UCSD-AML1 (cell line): ENCODE results near the gene GRIP2.
"Not testable (repeated sequence)": the region's sequence is repeated elsewhere in the genome, so short reads cannot be mapped to it uniquely, and the experiment has no call there.

Experiments
- DNase-seq: peaks from one replicate; lab custom pipeline; 2025; ENCODE audit not compliant: unreplicated experiment; lab: John Stamatoyannopoulos, UW

GRIP2 gene

DNA sequence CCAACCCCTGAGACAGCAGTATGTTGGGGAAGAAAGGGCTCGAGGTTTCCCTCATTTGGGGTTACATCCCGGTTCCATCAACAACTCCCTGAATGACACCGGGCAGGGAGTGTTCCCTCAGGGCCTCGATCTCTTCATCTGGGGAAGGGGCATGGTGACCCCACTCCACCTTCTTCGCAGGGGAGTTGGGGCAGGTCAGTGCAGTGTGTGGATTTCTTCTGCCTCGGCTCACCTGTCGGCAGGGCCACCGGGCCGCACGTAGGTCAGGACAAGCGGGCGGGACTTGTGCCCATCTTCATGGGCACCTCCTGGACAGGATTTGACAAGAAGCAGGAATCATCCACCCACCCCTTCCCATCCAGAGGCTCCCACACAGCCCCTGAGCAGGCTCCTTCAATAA lies 17.4 kb downstream of the GRIP2 start:
- no peak for DNase-seq

DNA sequence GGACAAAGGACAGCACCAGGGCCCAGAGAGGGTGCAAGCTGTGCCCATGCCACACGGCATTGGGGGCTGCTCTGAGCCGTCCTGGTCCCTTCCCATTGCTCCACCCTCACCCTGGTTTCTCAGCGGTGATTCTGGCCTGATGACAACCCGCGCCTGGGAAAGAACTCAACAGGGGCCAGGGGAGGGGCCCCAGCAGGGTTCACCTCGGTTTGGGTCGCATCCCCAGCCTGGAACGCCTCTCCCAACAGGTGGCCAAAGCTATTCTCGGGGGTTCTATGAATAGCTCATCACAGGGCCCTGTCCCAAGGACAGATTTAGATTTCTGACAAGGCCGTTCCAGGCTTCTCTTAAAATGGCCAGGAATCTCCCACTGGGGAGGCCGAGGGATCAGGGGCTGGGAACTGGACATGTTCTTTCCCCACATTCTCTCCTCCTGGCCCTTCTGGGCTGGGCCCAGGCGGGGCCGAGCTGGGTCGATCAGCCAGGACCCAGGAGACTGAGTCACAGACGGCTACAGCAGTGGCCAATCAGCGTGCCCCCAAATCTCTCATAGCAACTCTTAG lies 17.9 kb downstream of the GRIP2 start:
- DNase-seq = no peak

DNA sequence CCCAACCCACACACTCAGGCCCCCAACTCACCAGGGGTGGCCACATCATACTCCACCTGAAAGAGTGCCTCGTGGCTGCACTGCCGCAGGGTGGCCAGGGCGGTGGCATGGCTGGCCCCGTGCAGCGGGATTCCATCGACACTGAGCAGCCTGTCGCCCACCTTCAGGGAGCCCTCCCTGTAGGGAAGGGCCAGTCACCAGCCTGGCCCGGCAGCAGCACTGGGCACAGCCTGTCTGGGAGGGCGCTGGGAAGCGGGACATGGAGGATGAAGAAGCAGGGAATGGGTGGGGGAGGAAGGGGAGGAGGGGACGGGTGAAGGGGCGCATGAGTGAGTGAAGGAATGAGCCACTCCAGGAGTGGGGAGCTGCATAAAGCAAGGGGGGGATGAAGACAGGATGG lies 18.5 kb downstream of the GRIP2 start:
- DNase-seq = no peak

DNA sequence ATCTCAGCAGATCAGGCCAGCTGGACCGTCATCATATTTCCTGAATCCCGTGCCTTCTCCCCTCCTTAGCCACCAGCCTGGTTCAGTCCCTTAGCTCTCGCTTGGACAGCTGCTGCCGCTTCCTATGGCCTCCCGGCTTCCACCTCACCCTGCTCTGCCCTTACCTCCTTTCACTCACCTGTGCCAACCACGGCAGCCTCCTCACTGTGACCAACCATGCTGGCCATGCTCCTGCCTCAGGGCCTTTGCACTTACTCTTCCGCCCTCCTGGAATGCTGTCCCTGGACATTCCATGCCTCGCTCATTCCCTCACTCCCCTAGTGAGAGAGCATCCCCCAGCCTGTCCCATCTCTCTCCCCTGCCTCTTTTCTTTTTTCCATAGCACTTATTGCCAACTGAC lies 19.2 kb downstream of the GRIP2 start:
- no peak for DNase-seq

DNA sequence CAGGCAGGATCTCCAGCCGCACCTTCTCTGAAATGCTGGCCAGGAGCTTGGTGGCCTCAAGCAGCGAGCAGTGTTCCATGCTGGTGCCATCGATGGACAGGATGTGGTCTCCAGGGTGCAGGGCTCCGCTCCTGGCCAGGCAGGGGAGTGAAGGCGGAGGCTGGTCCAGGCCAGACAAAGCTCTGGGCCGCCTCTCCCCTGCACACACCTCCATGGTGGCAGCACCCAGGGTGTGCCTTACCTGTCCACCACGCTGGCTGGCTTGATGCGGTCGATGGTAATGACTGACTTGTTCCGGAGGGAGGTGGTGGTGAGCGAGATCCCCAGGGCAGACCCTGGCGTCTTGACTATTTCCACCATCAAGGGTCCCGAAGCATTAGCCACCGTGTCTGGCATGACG lies 20.0 kb downstream of the GRIP2 start:
- DNase-seq = no peak

DNA sequence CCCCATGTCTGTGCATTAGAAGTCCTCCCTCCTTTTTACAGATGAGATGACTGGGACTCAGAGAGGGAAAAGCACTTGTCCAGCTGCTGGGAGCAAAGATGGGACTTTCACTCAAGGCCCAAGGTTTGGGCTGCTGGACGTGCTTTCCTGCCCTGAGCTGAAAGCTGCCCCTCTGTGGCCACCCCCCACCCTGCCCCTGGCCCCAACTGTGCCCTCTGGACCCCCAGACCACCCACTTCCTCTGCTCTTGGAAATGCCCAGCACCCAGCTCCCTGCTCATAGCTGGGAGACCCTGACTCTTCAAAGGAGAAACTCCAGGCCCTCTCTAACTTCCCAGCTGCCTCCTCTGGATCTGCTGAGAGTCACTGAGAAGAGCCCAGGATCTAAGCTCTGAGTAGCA lies 20.7 kb downstream of the GRIP2 start:
- no peak for DNase-seq

DNA sequence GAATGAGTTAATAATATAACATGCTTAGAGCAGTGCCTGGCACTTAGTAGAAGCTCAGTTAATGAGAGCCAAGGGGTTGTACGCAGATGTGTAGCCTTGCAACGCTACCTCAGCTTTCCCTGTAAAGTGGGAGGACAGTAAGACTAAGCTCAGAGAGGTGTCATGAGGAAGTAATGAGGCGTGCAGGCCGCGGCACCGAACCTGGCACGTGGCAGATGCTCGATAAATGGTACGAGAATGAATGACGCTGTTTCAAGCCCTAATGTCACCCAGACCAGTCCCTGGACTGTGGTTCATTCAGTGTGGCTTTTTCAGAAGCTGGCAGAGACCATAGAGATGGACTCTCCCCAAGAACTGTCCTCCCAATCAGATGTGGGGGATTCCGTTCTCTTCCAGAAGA lies 21.2 kb downstream of the GRIP2 start:
- DNase-seq = no peak

DNA sequence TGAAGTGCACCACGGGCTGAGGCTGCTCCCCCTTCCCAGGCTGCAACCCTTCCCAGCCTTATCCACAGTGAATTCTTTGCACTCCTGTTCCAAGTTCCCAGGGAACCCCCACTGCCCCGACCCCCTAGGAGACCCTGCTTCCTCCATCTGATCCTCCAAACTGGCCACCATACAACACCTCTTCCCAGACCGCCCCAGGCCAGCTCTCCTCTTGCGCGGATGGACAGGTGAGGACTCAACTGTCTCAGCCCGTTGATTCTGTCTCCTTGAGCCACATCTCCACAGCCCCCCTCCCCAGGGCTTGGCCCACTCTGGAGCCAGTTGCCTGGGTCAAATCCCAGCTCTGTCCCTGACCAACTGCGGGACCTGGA lies 21.7 kb downstream of the GRIP2 start:
- DNase-seq = no peak

DNA sequence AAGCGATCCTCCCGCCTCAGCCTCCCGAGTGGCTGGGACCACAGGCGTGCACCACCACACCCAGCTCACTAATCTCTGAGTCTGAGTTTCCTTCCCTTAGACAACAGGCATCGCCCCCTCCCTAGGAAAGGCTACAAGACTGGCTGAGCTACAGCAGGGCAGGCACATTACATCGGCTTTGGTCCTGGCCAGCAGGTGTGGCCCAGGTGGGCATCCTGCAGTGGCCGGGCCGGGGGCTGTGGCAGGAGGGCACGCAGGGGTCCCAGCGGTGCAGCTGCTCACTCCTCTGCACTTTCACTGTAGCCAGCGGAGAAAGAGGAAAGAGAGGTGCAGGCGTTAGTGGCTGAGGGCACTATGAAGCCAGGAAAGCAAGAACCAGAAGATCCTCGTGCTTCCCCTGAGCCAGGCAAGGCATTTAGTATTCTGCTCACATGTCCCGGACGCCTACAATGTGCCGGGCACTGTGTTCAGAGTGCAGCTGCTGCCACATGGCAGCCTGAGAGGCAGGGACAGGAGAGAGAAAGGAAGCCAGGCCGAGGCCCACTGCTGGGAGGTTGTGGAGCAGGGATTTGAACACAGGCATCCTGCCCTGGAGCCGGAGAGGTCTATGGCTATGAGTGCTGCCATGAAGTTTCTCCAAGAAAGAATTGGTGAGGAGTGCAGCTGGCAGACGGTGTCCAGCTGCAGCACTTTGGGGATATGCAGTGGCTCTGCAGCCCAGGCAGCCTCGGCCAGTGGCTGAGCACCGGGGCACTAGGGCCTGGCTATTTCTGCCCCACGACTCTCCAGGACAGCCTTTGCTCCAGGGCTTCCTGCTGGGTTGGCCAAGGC lies 22.3 kb downstream of the GRIP2 start:
- DNase-seq = no peak

DNA sequence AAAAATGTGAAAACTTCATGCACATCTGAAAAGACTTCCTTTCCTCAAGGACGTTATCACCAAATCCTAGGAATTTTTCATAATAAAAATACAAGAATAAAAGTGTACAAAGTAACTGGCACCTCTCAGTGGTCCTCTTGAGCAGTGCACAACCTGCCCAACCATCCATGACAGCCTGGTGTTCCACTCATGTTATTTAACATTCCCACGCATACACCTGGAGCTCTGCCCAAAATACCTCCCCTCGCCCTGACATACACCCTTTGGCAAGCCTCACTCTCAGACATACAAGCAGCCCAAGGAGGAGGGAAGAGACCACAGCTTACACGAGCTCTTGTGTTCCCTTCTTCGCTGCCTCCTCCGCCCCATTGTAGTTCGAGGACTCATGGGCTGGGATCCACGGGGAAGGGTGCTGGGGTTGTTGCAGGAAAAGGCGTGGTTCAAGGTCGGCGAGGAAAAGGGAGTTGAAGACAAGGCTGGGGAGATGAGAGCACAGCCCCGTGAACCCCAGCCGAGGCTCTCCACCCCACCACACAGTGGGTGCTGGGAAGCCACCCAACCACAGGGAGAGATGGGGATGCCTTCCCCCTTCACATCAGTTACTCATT lies 23.3 kb downstream of the GRIP2 start:
- DNase-seq = no peak

DNA sequence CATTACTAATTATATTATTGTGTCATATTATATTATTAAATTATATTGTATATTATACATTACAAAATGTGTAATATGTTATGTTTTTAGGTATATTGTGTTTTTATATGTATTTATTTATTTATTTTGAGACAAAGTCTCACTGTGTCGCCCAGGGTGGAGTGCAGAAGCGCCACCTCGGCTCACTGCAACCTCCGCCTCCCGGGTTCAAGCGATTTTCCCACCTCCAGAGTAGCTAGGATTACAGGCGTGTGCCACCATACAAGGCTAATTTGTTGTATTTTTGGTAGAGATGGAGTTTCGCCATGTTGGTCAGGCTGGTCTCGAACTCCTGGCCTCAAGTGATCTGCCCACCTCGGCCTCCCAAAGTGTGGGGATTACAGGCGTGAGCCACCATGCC lies 24.6 kb downstream of the GRIP2 start:
- not testable (repeated sequence) for DNase-seq

DNA sequence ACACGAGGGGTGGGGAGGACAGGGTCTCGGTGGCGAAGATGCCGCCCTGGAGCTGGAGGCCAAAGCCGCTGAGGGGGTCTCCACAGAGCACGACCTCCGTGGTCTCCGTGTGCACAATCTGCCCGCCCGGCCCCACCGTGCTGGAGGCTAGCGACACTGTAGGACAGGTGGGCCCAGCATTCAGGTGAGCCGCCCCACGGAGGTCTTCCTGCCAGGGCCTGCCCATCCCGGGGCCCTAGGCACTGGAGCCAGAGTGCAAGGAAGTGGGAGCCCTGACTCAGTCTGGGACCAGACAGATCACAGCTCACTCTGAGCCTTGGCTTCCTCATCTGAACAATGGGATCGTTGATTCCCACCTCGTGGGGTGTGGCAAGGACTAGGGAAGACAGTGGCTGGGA lies 25.8 kb downstream of the GRIP2 start:
- no peak for DNase-seq

DNA sequence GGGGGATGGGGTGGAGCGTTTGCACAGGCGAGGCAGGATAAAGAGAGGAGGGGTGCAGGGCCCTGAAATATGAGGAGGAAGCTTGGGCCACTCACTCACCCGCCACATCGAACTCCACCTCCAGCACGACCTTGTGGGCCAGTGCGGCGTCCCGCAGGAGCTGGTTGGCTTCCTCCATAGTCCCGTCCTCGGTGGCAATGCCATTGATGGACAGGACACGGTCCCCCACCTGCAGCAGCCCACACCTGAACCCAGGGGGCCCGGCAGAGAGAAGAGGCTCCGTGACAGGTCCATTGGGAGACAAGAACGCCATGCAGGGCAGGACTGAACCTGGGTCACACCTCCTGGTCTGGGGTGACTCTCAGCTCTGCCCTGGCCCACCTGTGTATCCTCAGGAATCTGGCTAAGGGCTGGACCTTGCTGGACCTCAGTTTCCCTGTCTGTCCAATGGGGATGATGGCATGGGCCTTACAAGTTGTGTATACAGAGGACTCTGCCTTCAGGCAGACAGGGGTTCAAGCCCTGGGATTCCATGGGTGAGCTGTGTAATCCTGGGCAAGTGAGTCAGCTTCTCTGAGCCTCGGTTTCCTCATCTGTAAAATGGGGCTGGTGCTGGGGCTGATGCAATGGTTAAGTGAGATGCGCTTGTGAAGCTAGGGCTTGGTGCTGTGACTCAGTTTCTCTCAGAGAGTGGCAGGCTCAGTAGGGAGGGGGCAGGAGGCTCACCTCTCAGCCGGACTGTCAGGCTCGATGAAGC lies 26.4 kb downstream of the GRIP2 start:
- DNase-seq = no peak

DNA sequence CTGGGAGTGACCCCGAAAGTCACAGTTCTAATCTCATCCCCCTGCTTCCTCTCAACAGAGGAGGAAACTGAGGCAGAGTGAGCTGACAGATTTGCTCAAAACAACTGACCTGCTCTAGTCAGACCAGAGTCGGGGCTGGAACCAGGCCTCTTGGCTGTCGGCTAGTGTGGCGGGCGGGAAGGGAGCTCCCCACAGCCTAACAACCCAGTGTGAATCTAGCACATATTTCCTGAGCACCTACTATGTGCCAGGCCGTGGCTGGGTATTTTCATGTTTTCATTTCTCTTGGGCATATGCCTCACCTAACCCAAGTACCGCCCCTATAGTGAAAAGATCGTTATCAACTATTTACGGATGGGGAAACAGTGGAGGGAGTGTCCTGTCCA lies 27.2 kb downstream of the GRIP2 start:
- no peak for DNase-seq

DNA sequence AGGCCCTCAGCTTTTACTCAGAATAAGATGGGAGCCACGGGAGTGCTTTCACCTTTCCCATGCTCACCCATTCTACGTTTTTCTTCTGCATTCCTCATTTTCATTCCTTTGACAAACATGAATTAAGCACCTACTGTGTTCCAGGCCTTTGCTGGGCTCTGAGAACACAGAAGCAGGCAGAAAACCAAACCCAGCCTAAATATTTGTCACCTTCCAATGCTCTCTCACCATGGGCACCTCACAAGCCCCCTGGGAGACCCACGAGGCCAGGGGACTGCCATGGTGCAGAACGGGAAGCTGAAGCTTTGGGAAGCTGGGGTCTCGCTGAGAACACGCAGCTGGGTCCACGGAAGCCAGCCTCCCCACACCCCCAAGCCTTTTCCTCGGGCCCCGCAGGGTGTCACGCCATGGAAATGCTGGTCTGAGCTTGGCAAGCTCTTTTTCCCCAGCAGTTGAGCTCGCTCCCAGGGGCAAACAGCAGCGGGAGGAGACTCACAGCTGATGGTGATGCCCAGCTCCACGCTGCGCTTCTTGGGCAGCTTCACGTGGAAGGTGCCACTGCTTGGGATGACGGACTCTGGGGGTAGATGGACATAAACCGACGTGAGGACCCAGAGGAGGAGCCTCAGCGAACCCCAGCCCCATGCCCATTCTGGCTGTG lies 27.7 kb downstream of the GRIP2 start:
- DNase-seq = no peak

DNA sequence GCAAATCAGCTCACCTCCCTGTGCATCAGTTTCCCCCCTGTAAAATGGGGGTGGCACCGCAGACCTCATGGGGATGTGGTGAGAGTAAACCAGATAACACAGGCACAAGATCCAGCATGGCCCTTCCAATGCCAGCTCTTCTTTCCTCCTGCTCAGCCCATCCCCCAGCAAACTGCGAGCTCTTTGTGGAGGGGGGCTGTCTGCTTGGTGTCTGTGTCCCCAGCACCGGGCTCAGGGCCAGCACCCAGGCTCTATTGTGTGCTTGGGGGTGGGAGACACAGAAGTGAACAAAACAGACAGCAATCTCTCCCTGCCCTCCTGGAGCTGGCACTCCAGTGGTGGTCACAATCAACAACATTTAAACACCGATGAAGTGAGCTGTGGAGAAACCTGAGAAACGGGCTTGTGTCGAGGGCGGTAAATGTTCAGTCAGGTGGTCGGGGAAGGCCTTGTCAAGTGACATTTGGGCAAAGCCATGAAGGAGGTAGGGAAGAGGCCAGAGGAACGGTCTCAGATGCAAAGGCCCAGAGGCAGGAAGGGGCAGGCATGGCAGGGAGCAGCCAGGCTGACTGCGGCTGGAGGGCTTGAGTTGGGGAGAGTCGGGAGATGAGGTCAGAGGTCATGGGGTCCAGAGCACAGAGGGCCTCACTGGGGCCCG lies 28.4 kb downstream of the GRIP2 start:
- no peak for DNase-seq

DNA sequence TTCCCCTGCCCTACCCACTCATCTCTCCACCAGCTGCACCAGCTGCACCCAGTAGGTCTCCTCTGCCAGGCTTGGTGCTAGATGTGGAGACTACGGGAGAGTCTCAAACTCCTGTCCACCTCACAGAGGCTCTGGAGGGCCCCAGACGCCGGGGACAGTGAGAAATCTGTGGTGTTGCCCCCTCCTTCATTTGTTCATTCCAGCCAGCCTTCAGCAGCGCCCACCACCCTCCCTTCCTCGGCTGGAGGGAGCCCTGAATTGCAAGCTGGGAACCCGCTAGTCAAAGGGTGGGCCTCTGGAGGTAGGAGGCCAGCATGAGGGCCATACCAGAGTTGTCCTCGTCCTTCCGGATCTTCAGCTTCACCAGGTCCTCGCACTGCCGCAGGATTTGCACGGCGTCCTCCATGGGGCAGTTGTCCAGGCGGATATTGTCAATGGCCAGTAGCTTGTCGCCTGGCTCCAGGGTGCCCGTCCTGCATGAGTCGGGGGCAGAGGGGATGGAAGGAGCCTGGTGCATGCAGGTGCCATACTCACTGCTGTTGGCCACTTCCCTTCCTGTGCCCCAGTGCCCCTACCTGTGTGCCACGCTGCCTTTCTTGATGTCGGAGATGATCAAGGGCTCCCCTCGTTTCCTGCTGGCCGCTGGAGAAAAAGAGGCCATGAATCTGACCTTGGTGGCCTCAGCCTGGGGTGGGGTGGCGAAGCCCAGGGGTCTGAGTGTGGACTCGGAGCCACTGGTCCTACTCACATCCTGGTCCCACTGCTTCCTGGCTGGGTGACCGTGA lies 29.1 kb downstream of the GRIP2 start:
- DNase-seq = no peak

DNA sequence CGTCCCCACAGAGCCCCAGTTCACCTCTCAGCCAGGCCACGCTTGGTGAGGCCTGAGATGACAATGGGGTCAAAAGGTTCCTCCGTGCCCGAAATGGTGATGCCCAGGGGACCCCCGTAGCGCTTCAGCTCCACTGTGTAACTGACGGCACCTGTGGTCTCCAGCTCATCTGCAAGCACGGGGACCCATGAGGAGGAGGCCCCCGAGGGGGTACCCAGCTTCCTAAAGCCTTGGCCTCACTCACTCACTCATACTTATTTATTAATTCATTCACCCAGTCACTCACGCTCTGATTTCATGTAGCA lies 30.4 kb downstream of the GRIP2 start:
- DNase-seq = no peak

DNA sequence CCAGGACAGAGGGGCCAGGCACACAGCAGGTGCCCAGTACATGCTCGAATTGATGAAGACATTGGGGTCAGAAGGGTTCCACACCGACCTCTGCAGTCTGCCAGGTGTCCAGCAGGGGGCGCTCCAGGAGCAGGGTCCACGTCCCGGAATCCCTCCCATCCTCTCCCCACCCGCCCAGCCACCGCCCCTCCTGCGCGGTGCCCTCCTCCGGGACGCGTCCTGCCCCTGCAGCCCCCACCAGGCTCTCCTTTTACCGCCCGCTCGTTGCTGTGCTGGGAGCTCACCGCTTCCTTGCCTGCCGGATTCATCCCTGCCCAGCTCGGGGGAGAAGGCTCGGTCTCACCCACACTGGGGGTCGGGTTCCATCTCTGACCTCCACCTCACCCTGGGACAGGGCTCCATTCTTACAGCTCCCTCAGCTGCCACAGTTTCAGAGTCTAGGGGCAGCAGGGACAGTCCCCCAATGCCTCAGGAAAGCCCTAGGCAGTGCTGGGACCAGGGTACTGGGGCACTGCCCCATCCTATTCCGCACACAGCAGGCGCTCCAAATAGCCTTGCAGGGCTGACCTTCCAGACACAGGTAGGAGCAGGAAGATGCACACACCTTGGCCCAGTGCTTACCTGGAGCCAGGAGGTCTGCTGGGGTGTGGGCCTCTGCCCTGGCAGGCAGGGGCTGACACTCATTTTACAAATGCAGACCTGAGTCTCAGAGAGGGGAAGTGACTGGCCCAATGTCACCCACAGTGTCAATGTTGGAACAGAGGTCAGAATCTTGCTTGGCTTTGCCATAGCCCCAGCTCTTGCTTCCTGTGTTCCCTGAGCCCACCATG lies 31.0 kb downstream of the GRIP2 start:
- peak; percentile 57 for DNase-seq

DNA sequence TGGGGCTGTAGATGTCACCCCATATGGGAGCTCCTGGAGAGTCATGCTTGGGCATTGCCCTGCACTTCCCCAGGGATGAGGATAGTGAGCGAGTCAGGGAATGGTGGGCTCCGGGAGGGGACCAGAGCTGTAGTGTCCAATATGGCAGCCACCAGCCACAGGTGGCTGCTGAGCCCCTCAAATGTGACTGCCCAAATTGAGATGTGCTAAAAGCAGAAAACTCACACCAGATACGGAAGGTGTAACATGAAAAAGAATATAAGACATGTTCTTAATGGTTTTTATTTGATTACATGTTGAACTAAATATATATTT lies 31.7 kb downstream of the GRIP2 start:
- DNase-seq = no peak
